HCT116 (cell line): ENCODE results near the gene PLK4.

Experiments
- CTCF ChIP-seq, 3 experiments: fragments of 200-600 bp in 1 of 3; sonication (generic) in 1 of 3; IDR thresholded peaks in 2 of 3; conservative IDR thresholded peaks in 1 of 3; 2 replicates each; pipeline ENCODE4 v1.5.1; 2012 to 2017; ENCODE audit warnings: low read depth in 2 of 3, low read length in 2 of 3, antibody characterized with exemption in 1 of 3, borderline replicate concordance in 1 of 3, control low read depth in 1 of 3, mild to moderate bottlenecking in 1 of 3, mixed read lengths in 1 of 3, mixed run types in 1 of 3, moderate library complexity in 1 of 3; ENCODE audit not compliant: insufficient read depth in 1 of 3
- EGR1 ChIP-seq: IDR thresholded peaks from 2 replicates; pipeline ENCODE4 v1.6.1; 2012; ENCODE audit warnings: low read depth
- ELF1 ChIP-seq: IDR thresholded peaks from 2 replicates; pipeline ENCODE4 v1.6.1; 2012; ENCODE audit warnings: low read depth, borderline replicate concordance
- JUND ChIP-seq: IDR thresholded peaks from 2 replicates; pipeline ENCODE4 v1.6.1; 2012
- MAX ChIP-seq: IDR thresholded peaks from 2 replicates; pipeline ENCODE4 v1.6.1; 2012
- POLR2A ChIP-seq: IDR thresholded peaks from 2 replicates; pipeline ENCODE4 v1.7.0; 2011; ENCODE audit warnings: borderline replicate concordance; ENCODE audit not compliant: insufficient read depth, insufficient read length; ENCODE audit errors: extremely low read depth
- POLR2AphosphoS5 ChIP-seq: IDR thresholded peaks from 2 replicates; pipeline ENCODE4 v1.6.1; 2011; ENCODE audit warnings: mild to moderate bottlenecking, low read depth, low read length, moderate library complexity
- RAD21 ChIP-seq: IDR thresholded peaks from 2 replicates; pipeline ENCODE4 v1.6.1; 2012; ENCODE audit warnings: low read depth, mild to moderate bottlenecking
- SIN3A ChIP-seq: IDR thresholded peaks from 2 replicates; pipeline ENCODE4 v1.6.1; 2012; ENCODE audit warnings: low read depth
- SP1 ChIP-seq: IDR thresholded peaks from 2 replicates; pipeline ENCODE4 v1.6.1; 2012; ENCODE audit warnings: low read depth
- SRF ChIP-seq: IDR thresholded peaks from 2 replicates; pipeline ENCODE4 v1.6.1; 2012; ENCODE audit warnings: low read depth
- ZBTB33 ChIP-seq: IDR thresholded peaks from 2 replicates; pipeline ENCODE4 v1.6.1; 2011; ENCODE audit warnings: mild to moderate bottlenecking, low read length, moderate library complexity; ENCODE audit not compliant: insufficient replicate concordance; ENCODE audit errors: extremely low read depth
- ZNF274 ChIP-seq: fragments of 200-500 bp; sonication (Bioruptor generic); IDR thresholded peaks from 2 replicates; pipeline ENCODE4 v1.6.1; 2014; ENCODE audit warnings: mild to moderate bottlenecking, low read depth, low read length, inconsistent platforms

GRCh38 chr4:127916512-127916911, 35.8 kb downstream of the PLK4 start:
- TF ChIP-seq CTCF (IDR thresholded peaks at IDR 0.05 in 2 of 3, conservative IDR thresholded peaks at IDR 0.05 in 1 of 3; ENCODE audit: borderline replicate concordance in 1 of 3, insufficient read depth in 1 of 3, low read depth in 2 of 3, low read length in 2 of 3) (no peak), MAX (no peak), POLR2AphosphoS5 (no peak), POLR2A (no peak), SIN3A (no peak), RAD21 (no peak), ELF1 (no peak), ZNF274 (no peak), SP1 (no peak), ZBTB33 (no peak), EGR1 (no peak), JUND (no peak), SRF (no peak)
